Measurements from ENCODE around the gene SLC9A8.

SLC9A8 gene

GRCh38 chr20:49919461-49919860 lies 106.8 kb downstream of the SLC9A8 start:
- no peak for DNase-seq

DNA sequence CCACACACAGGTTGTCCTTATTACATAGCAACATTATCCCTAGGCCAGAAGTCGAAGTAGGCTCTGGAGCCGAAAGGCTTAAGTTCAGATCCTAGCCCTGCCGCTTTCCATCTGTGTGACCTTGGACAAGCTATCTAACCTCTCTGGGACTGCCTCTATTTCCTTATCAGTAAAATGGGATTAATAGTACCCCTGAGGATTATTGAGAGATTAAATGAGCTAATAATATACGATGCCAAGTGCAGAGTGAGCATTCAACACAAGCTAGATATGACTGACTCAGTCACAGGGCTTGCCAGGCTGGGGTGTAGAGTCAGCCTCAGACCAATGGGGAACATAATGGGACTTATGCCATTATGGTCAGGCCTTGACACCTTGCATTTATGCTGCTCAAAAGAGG lies 111.6 kb downstream of the SLC9A8 start:
- no peak for DNase-seq

DNA sequence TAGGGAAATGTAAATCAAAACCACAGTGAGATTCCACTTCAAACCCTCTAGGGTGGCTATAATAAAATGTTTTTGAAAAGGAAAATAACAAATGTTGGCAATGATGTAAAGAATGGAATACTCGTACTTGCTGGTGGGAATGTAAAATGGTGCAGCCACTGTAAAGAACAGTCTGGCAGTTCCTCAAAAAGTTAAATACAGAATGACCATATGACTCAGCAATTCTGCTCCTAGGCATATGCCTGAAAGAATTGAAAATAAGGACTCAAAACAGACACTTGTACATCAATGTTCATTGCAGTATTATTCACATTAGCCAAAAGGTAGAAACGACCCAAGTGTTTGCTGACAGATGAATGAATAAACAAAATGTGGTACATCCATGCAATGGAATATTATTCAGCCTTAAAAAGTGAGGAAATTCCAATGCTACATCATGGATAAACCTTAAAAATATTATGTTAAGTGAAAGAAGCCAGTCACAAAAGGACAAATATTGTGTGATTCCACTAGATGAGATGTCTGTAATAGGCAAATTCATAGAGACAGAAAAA lies 113.3 kb downstream of the SLC9A8 start:
- DNase-seq = no peak

DNA sequence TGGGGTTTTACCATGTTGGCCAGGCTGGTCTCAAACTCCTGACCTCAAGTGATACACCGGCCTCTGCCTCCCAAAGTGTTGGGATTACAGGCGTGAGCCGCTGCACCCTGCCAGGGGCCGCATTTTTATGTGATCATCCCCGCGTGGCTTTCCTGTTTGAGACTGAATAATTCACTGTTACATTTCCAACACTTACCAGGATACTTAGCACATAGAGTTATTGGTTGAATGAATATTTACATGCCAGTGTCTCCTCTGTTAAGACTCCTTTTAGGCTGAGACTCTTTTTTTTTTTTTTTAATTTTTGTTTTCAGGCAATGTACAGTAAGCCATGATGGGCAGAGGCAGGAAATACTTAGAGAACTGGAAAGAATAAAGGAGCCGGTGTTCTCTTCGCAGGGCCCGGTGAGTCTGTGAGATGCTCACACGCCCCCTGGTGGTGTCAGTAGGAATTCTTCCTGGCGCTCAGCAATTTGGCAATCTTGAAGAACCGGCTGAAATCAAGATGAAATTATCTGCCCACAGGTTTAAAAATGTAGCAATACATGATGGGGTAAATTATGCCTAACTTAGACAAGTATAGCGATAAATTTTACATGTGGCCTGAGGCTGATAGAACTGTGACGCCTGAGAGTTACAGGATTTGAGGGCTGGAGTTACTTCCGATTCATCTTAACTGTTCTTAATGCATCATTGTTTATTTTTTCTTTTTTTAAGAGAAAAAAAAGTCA lies 115.9 kb downstream of the SLC9A8 start:
- peak; percentile 86 for DNase-seq

- no peak for DNase-seq
These were observed 116.5 kb downstream of the SLC9A8 start for GRCh38 chr20:49929142-49929494.

DNA sequence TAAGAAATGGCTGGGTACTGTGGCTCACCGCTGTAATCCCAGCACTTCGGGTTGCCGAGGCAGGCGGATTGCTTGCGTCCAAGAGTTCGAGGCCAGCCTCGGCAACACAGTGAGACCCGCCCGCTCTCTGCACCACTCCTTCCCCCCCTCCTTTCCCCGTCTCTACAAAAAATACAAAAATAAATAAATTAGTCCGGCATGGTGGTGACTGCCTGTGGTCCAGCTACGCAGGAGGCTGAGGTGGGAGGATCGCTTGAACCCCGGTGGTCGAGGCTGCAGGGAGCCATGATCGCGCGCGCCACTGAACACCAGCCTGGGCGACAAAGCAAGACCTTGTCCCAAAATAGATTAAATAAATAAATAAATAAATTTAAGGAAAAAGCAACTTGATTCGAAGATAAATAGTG lies 123.1 kb downstream of the SLC9A8 start:
- no peak for DNase-seq

GRCh38 chr20:49936153-49937026 lies 123.8 kb downstream of the SLC9A8 start, which contains the start of gene RNF114:
Gene RNF114 (plus strand): TSS chr20:49936397. CDS start chr20:49936413, 16 bp downstream.
- DNase-seq = peak; percentile 92

DNA sequence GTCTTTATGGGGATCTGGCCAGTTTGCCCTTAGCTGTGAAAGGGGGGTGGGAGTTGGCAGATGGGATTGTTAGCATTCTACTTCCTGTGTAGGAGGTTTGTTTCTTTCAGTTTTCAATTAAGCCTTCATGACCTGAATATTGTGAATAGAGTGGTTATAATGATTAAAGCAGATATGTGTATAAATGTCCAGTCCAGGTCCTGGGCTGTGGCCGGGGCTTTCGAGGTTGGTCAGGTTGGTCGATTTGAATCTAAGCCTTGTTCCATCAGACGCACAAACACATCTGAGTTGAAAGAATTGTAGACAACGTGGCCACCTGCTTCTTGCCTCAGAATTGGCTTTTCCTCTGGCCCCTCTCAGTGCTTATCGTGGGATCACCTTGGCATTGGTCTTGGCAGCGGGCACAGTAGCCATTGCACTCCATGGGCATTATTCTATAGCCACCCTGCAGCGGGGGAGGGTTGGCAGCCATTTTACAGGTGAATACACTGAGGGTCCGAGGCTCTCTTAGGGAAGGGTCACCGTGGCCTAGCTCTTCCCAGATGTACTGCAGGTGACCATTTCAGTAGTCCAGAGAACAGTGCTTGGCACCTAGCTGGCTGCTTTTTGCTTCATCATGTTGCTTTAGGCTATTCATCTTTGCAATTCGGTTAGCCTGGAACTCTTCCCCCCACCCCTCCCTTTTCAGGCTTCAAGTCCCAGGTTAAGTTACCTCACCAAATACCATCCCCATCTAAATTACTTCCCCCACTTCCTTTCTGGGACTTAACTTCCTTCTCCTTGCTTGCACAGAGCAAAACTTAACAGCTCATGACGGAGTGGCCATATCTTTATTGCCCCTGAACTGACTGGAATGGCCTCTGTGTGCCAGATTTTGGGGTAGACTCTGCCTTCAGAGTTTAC lies 124.7 kb downstream of the SLC9A8 start:
- DNase-seq = no peak

DNA sequence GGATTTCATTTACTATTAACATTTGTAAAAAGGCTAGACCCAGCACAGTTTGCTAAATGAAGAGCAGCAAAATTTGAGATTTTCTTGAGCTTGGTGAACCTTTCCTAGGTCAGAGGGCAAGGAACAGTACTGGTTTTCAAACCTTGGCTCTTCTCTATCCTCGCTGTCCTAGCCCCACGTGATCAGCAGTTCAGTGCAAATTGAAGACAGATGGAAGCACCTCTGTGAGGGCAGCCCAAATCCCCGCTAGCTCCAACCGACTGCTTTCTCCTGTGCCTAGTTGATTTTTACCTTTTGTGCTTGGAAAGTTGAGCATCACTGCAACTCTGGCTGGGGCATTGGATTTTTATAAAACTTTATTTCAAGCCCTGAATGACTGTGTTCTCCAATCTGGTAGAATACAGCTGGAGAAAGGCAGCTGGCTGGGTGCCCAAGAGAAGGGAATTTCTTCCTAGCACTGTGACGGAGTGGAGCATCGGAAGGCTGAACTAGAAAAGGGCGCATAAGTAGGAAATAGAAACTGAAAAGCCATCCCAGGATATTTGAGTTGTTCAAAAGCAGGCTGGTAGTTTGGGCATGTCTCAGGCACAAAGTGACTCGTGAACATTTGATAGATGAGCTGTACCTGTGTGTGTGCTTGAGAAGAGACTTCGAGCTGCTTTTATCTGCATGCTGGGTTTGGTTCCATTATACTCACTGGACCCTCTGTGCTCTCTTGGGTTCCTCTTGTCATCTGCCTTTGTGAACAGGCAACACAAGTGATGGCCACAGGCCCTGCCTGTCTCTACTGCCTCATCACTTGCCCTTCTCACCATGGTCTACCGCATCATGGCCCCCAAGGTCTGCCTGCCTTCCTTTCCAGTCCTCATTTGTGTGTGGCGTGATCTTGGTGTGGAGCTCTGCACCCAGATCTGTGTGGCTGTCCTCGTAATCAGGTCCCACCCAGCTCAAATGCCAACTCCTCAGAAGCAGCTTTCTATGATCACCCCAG lies 125.8 kb downstream of the SLC9A8 start:
- no peak for DNase-seq

DNA sequence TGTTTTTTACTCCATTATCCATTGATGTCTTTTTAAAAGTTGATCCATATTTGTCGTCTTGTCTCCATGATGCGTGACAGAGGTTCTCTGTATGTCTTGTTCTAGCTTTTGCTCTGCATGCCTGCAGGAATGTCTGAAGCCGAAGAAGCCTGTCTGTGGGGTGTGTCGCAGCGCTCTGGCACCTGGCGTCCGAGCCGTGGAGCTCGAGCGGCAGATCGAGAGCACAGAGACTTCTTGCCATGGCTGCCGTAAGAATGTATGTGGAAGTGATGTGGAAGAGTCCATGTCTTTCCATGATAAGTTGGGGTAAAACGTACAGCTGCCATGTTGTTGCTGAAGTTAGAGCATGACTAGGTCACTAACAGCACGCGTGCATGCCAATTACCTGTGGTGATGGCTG lies 128.8 kb downstream of the SLC9A8 start:
- DNase-seq = no peak
